K562 (cell line): ENCODE data around the gene GOLIM4. TPM values are rescaled to one million over a fixed set of nuclear protein-coding genes. Genes with fewer than 3 reads are reported as not detected.

Experiments used
- CBFA2T2 ChIP-seq: fragments of 450-650 bp; conservative IDR thresholded peaks from 2 replicates; pipeline ENCODE4 v1.6.1; 2017; ENCODE audit warnings: mild to moderate bottlenecking
- DIDO1 ChIP-seq: fragments of 450-650 bp; IDR thresholded peaks from 2 replicates; pipeline ENCODE4 v1.6.1; 2016; ENCODE audit warnings: low read depth, missing biosample characterization, missing genetic modification characterization
- ETV5 ChIP-seq: sonication (generic); formaldehyde crosslinking; IDR thresholded peaks from 2 replicates; pipeline ENCODE4 v1.4.0; 2020; ENCODE audit warnings: low read depth, mild to moderate bottlenecking, missing genetic modification reagents
- MCM3 ChIP-seq: fragments of 450-650 bp; IDR thresholded peaks from 2 replicates; pipeline ENCODE4 v1.6.1; 2016
- MCM5 ChIP-seq: fragments of 450-650 bp; IDR thresholded peaks from 2 replicates; pipeline ENCODE4 v1.6.1; 2016; ENCODE audit warnings: low read depth
- MEIS2 ChIP-seq: fragments of 450-650 bp; IDR thresholded peaks from 2 replicates; pipeline ENCODE4 v1.6.1; 2014; ENCODE audit warnings: mild to moderate bottlenecking; ENCODE audit not compliant: partially characterized antibody
- MTA2 ChIP-seq: fragments of 450-650 bp; IDR thresholded peaks from 2 replicates; pipeline ENCODE4 v1.6.1; 2016; ENCODE audit warnings: low read depth
- MXI1 ChIP-seq: IDR thresholded peaks from 2 replicates; pipeline ENCODE4 v1.6.1; 2011; ENCODE audit warnings: low read depth, mild to moderate bottlenecking, improper control_type of control experiment, low read length
- MYC ChIP-seq, 2 experiments: fragments of 250-450 bp in 1 of 2; sonication (Bioruptor Pico) in 1 of 2; IDR thresholded peaks; 2 replicates each; pipeline versions ENCODE4 v1.5.1 to v1.6.1; 2012 to 2021; ENCODE audit warnings: low read depth in 2 of 2, borderline replicate concordance in 1 of 2, improper control_type of control experiment in 1 of 2, low read length in 1 of 2, mild to moderate bottlenecking in 1 of 2, moderate library complexity in 1 of 2
- NBN ChIP-seq: fragments of 450-650 bp; IDR thresholded peaks from 2 replicates; pipeline ENCODE4 v1.6.1; 2016; ENCODE audit warnings: low read depth, mild to moderate bottlenecking
- NFXL1 ChIP-seq: fragments of 450-650 bp; formaldehyde crosslinking; IDR thresholded peaks from 2 replicates; pipeline ENCODE4 v1.4.0; 2021; ENCODE audit warnings: mild to moderate bottlenecking
- NR2F6 ChIP-seq: fragments of 450-650 bp; formaldehyde crosslinking; IDR thresholded peaks from 2 replicates; pipeline ENCODE4 v1.4.0; 2020; ENCODE audit warnings: mild to moderate bottlenecking
- PHB ChIP-seq: fragments of 250-450 bp; sonication (Bioruptor Pico); IDR thresholded peaks from 2 replicates; pipeline ENCODE4 v1.5.0; 2021
- PURB ChIP-seq: sonication (generic); formaldehyde crosslinking; IDR thresholded peaks from 2 replicates; pipeline ENCODE4 v1.9.0; 2021; ENCODE audit warnings: low read depth, mild to moderate bottlenecking, missing genetic modification reagents
- RAD51 ChIP-seq: fragments of 450-650 bp; IDR thresholded peaks from 2 replicates; pipeline ENCODE4 v1.7.1; 2016; ENCODE audit warnings: low read depth, mild to moderate bottlenecking, borderline replicate concordance
- RBM39 ChIP-seq: fragments of 200-400 bp; formaldehyde crosslinking; optimal IDR thresholded peaks from 2 replicates; pipeline ENCODE3; 2018; ENCODE audit warnings: low read depth, low read length
- RFX5 ChIP-seq: IDR thresholded peaks from 2 replicates; pipeline ENCODE4 v1.6.1; 2011; ENCODE audit warnings: low read depth, mild to moderate bottlenecking, improper control_type of control experiment, low read length
- RNF2 ChIP-seq: sonication (generic); IDR thresholded peaks from 2 replicates; pipeline ENCODE4 v1.6.1; 2016
- SAP30 ChIP-seq: fragments of 200-600 bp; sonication (generic); IDR thresholded peaks from 2 replicates; pipeline ENCODE4 v1.6.1; 2012; ENCODE audit warnings: borderline replicate concordance, low read depth, mild to moderate bottlenecking, moderate library complexity, low read length, control low read depth, inconsistent platforms; ENCODE audit not compliant: insufficient read depth, poor library complexity, severe bottlenecking
- SIN3A ChIP-seq, 2 experiments: fragments of 150-350 bp in 1 of 2; IDR thresholded peaks; 2 replicates each; pipeline ENCODE4 v1.6.1; 2011 to 2016; ENCODE audit warnings: borderline replicate concordance in 2 of 2, low read depth in 2 of 2, low read length in 2 of 2, mild to moderate bottlenecking in 2 of 2, moderate library complexity in 2 of 2; ENCODE audit not compliant: control insufficient read depth in 1 of 2
- SMARCE1 ChIP-seq: fragments of 450-650 bp; IDR thresholded peaks from 2 replicates; pipeline ENCODE4 v1.7.1; 2016; ENCODE audit warnings: mild to moderate bottlenecking
- TAF7 ChIP-seq: fragments of 450-650 bp; IDR thresholded peaks from 2 replicates; pipeline ENCODE4 v1.6.1; 2016; ENCODE audit warnings: missing genetic modification characterization, missing compliant biosample characterization
- ZBTB33 ChIP-seq: sonication (generic); formaldehyde crosslinking; IDR thresholded peaks from 2 replicates; pipeline ENCODE4 v1.8.1; 2023; ENCODE audit warnings: mild to moderate bottlenecking, missing genetic modification reagents
- ZBTB8A ChIP-seq: fragments of 450-650 bp; IDR thresholded peaks from 2 replicates; pipeline ENCODE4 v1.6.1; 2018; ENCODE audit warnings: mild to moderate bottlenecking, moderate library complexity; ENCODE audit not compliant: partially characterized antibody
- ZKSCAN1 ChIP-seq: fragments of 150-350 bp; IDR thresholded peaks from 2 replicates; pipeline ENCODE4 v1.6.1; 2016; ENCODE audit warnings: low read depth, low read length
- ZKSCAN3 ChIP-seq: fragments of 250-450 bp; sonication (Bioruptor Pico); IDR thresholded peaks from 2 replicates; pipeline ENCODE4 v1.4.0; 2020
- ZNF224 ChIP-seq: sonication (generic); formaldehyde crosslinking; IDR thresholded peaks from 2 replicates; pipeline ENCODE4 v1.8.0; 2022; ENCODE audit warnings: mild to moderate bottlenecking, missing genetic modification reagents
- ZNF311 ChIP-seq: fragments of 250-450 bp; sonication (Bioruptor Pico); IDR thresholded peaks from 2 replicates; pipeline ENCODE4 v1.4.0; 2020; ENCODE audit warnings: mild to moderate bottlenecking, moderate library complexity
- ZNF699 ChIP-seq: fragments of 250-450 bp; sonication (Bioruptor Pico); IDR thresholded peaks from 2 replicates; pipeline ENCODE4 v1.8.0; 2021; ENCODE audit warnings: mild to moderate bottlenecking, moderate library complexity; ENCODE audit not compliant: insufficient replicate concordance
- polyA plus RNA-seq, 8 experiments: library from polyadenylated mRNA; depleted of rRNA in 4 of 8; stranded (reverse) in 5 of 8; unstranded in 3 of 8; fragments of >200 nt; fragmentation: Nextera tagmentation in 2 of 8; fragmentation: Illumina TruSeq in 1 of 8; extraction: Ambion mirVana in 2 of 8; extraction: Trizol in 1 of 8; gene quantifications; 2 replicates each; pipeline versions ENCODE4 v1.2.1 to v1.2.3, GENCODE V29; 2011 to 2014; ENCODE audit warnings: inconsistent platforms in 1 of 8, missing spikeins in 1 of 8
- total RNA-seq, 7 experiments: library from RNA; depleted of rRNA in 6 of 7; stranded (reverse); fragments of >200 nt in 6 of 7; fragmentation: Illumina TruSeq in 2 of 7; extraction: Trizol in 2 of 7; gene quantifications; 2 replicates each; pipeline versions ENCODE4 v1.2.1 to v1.2.3, GENCODE V29; 2011 to 2021; ENCODE audit warnings: low replicate concordance in 1 of 7

The GOLIM4 gene
- total and polyA plus RNA-seq, 9 of the 15 experiments (the other 6 are each of a cell fraction or from before 2014, with no cell fraction given), result 9.3 to 39.4 (median 31.0) TPM

- no peak for TF ChIP-seq ZBTB33
- no peak for TF ChIP-seq ZBTB8A
- peak; percentile 29; the same call in 1 of the 2 replicates for TF ChIP-seq NBN
- TF ChIP-seq RBM39, result no peak
- no peak for TF ChIP-seq TAF7 (tag)
- no peak; the same call in 1 of the 2 replicates for TF ChIP-seq MTA2
- TF ChIP-seq MCM3, result no peak
- no peak; the same call in none of the 2 replicates for TF ChIP-seq RNF2
- 0 out of 2 replicates have a peak, but pooled peaks have one; percentile 20 for TF ChIP-seq NFXL1 (CRISPR knock-in tag)
- TF ChIP-seq ETV5 (CRISPR knock-in tag), result peak; percentile 27; the same call in 1 of the 2 replicates
- TF ChIP-seq MEIS2, result no peak
- TF ChIP-seq SAP30, result peak; percentile 50
- no peak; the same call in 1 of the 2 replicates for TF ChIP-seq SMARCE1
- no peak for TF ChIP-seq DIDO1 (tag)
- TF ChIP-seq MXI1, result peak; percentile 69; the same call in 1 of the 2 replicates
- TF ChIP-seq MCM5, result no peak
- no peak for TF ChIP-seq NR2F6 (CRISPR knock-in tag)
- no peak for TF ChIP-seq ZNF311 (CRISPR knock-in tag)
- peak; percentile 91 for TF ChIP-seq MYC (IDR thresholded peaks at IDR 0.05; ENCODE audit: low read depth, low read length)
- TF ChIP-seq MYC (CRISPR knock-in tag; IDR thresholded peaks at IDR 0.05; ENCODE audit: borderline replicate concordance, low read depth), result peak; percentile 90
- no peak for TF ChIP-seq ZKSCAN1
- no peak for TF ChIP-seq CBFA2T2
- TF ChIP-seq RFX5, result no peak
- TF ChIP-seq ZNF224 (CRISPR knock-in tag), result no peak
- TF ChIP-seq ZNF699 (CRISPR knock-in tag), result no peak
- TF ChIP-seq PURB (CRISPR knock-in tag), result no peak
- no peak for TF ChIP-seq ZKSCAN3
- peak; percentile 59; the same call in 1 of the 2 replicates for TF ChIP-seq RAD51
- no peak; a peak in 1 of 4 replicates for TF ChIP-seq SIN3A (IDR thresholded peaks at IDR 0.05; ENCODE audit: borderline replicate concordance in 2 of 2, control insufficient read depth in 1 of 2, low read depth in 2 of 2, low read length in 2 of 2)
- no peak for TF ChIP-seq PHB
Observed at GRCh38 chr3:168096210-168096652, 507 bp upstream of the GOLIM4 start (continued).
